Activated CD4-positive, alpha-beta T cell treated with anti-CD3 and anti-CD28 coated beads for 36 hours (primary cell): ENCODE measurements around the gene ETV6. TPM values are rescaled to one million over a fixed set of nuclear protein-coding genes. Genes with fewer than 3 reads are reported as not detected.

ENCODE experiments used
- ATAC-seq: fragments of 200-7000 bp; cut with Tn5 transposase; one replicate; pipeline ENCODE4 v1.10.0; 2021; ENCODE audit warnings: mild to moderate bottlenecking, moderate library complexity
- CTCF ChIA-PET: fragments of 350-600 bp; sonication (Branson Sonifier 250); formaldehyde crosslinking; loops from one replicate; lab custom pipeline; 2021; ENCODE audit warnings: antibody characterized with exemption; lab: Charles Lee
- POLR2A ChIA-PET: fragments of 350-600 bp; sonication (Branson Sonifier 250); formaldehyde crosslinking; loops from one replicate; lab custom pipeline; 2021; ENCODE audit warnings: antibody characterized with exemption, inconsistent platforms; lab: Charles Lee
- DNase-seq: peaks from one replicate; pipeline ENCODE4 v3.0.0-alpha.2; 2020
- H3K27ac Mint-ChIP-seq: one replicate; pipeline ENCODE4 v1.8.0; 2021; ENCODE audit warnings: mixed read lengths
- H3K27me3 Mint-ChIP-seq: one replicate; pipeline ENCODE4 v1.8.0; 2021; ENCODE audit warnings: mixed read lengths
- H3K36me3 Mint-ChIP-seq: one replicate; pipeline ENCODE4 v1.8.0; 2021; ENCODE audit warnings: low read depth, mixed read lengths
- H3K4me1 Mint-ChIP-seq: one replicate; pipeline ENCODE4 v1.8.0; 2021; ENCODE audit warnings: mixed read lengths
- H3K4me3 Mint-ChIP-seq: one replicate; pipeline ENCODE4 v1.8.0; 2021; ENCODE audit warnings: mild to moderate bottlenecking, moderate library complexity, mixed read lengths
- H3K9me3 Mint-ChIP-seq: one replicate; pipeline ENCODE4 v1.8.0; 2021; ENCODE audit warnings: low read depth, mixed read lengths
- intact Hi-C, 2 experiments: fragments of 100-400 bp; cut with DNase I in 1 of 2; cut with micrococcal nuclease in 1 of 2; formaldehyde crosslinking; loops; one replicate each; pipeline versions ENCODE4 v1.14.2 to v1.15.1; 2022 to 2024; cut with DNase I, micrococcal nuclease
- total RNA-seq, 2 experiments: library from RNA; stranded (reverse); gene quantifications; one replicate each; pipeline ENCODE4 v1.2.3, GENCODE V29; 2021

ETV6 gene
- total RNA-seq, 2 experiments from 2014 or later = 53.5 to 56.7 TPM

- CTCF ChIA-PET = no interaction called here
- DNase-seq = no peak
- intact Hi-C loops = no loop called here
- ATAC-seq = no peak
- Mint-ChIP-seq H3K9me3 (peaks cover 2% of the 10 kb centered on the region), H3K36me3 (peaks cover 29% of the 10 kb centered on the region), H3K27ac (peak overlapping the region; percentile 59), H3K4me1 (peaks cover 58% of the 10 kb centered on the region), H3K4me3 (no peak overlapping the region), H3K27me3 (no peaks in the 10 kb centered on the region)
- POLR2A ChIA-PET = no interaction called here
Observed at GRCh38 chr12:11704089-11704488, 54.6 kb downstream of the ETV6 start.

GRCh38 chr12:11705010-11705409, 55.5 kb downstream of the ETV6 start:
- Mint-ChIP-seq H3K36me3 (peaks cover 28% of the 10 kb centered on the region), H3K4me1 (peaks cover 61% of the 10 kb centered on the region), H3K4me3 (no peak overlapping the region), H3K9me3 (peaks cover 2% of the 10 kb centered on the region), H3K27me3 (no peaks in the 10 kb centered on the region), H3K27ac (no peak overlapping the region)
- ChIA-PET POLR2A (no interaction called here), CTCF (interaction anchor here (0.9 kb wide), 1 partner anchor 74 kb away, joined by 3 read pairs; no protein-coding TSS in a partner anchor)
- intact Hi-C loops = no loop called here
- DNase-seq = no peak
- no peak for ATAC-seq

DNA sequence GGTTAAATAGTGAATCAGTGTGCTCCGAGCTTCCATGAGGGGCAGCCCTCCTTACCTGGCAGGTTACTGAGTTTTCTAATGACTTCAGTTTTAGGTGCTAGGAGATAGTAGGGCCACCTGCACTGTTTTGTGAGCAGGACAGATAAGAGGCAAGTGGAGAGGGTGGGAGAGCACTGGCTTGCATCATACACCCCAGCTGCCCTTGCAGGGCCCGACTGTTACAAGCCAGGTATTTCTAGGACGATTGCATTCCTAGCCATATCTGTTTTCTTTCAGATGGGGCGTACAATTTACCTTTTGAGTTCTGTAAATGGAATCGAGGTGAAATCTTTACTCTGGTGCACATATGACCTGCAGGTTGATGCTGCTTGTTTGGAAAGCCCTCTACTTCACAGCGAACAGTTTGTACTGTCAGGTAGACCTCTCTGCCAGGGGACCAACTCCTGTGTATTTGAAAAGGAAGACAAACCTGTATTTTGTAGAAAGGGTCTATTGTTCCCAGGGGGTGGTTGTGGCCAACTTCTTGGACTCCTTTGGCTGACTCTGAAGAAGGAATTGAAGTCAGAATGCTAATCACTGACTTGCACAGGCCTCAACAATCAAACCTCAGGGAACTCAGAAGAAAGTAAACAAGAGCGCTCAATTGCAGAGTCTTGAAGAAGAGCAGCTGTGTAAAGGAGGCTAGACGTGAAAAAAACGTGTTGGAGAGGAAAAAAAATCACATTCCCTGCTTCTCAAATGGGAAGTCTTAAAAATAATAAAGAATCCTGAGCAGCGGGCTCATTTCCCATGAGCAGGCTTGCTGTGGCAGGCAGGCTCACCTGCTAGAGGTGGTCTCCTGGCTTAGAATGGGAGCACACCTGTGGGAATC, 57.3 kb downstream of the ETV6 start:
- intact Hi-C loops = no loop called here
- Mint-ChIP-seq H3K4me1 (peaks cover 66% of the 10 kb centered on the region), H3K9me3 (peaks cover 2% of the 10 kb centered on the region), H3K27me3 (no peaks in the 10 kb centered on the region), H3K36me3 (peaks cover 39% of the 10 kb centered on the region), H3K27ac (no peak overlapping the region), H3K4me3 (no peak overlapping the region)
- DNase-seq = no peak
- ChIA-PET CTCF (no interaction called here), POLR2A (no interaction called here)
- no peak for ATAC-seq

DNA sequence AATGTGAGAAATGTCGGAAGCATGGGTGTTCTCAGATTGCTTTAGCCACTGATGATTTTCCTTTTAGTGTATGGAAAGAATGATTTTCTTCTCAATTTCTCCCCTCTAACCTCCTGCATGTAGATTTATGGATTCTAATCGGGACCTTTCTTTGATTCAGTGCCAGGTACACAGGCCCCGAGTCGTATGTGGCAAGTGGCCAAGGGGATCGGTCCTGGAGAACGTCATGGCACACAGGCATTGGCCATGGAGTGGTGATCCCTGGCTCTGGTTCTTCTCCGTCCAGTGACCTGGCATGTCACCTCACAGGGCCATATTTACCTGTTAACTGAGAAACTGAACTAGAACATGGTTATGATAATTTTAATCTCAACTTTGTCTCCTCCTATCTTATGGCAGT, 58.1 kb downstream of the ETV6 start:
- ATAC-seq (no peak), DNase-seq (no peak)
- POLR2A ChIA-PET = no interaction called here
- Mint-ChIP-seq H3K36me3 (peaks cover 44% of the 10 kb centered on the region), H3K4me1 (peaks cover 66% of the 10 kb centered on the region), H3K27me3 (no peaks in the 10 kb centered on the region), H3K9me3 (peaks cover 2% of the 10 kb centered on the region), H3K27ac (peak overlapping the region; percentile 39), H3K4me3 (no peak overlapping the region)
- CTCF ChIA-PET = interaction anchor here (0.6 kb wide), 1 partner anchor 804 kb away, joined by 3 read pairs; no protein-coding TSS in a partner anchor
- intact Hi-C loops = no loop called here

DNA sequence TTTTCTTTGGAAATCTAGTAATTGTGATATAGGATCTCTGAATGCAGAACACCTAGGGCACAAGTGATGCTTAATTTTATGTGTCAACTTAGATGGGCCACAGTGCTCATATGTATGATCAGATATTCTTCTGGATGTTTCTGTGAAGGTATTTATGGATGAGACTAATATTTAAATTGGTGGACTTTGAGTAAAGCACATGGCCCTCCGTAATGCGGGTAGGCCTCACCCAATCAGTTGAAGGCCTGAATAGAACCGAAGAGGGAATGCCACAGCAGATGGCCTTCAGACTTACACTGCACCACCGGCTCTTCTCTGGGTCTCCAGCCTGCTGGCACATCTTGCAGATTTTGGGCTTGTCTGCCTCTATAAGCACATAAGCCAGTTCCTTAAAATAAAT, 60.0 kb downstream of the ETV6 start:
- intact Hi-C loops = no loop called here
- Mint-ChIP-seq H3K36me3 (peaks cover 44% of the 10 kb centered on the region), H3K27me3 (no peaks in the 10 kb centered on the region), H3K4me3 (no peak overlapping the region), H3K27ac (no peak overlapping the region), H3K9me3 (no peaks in the 10 kb centered on the region), H3K4me1 (peaks cover 69% of the 10 kb centered on the region)
- CTCF ChIA-PET = no interaction called here
- DNase-seq (no peak), ATAC-seq (no peak)
- POLR2A ChIA-PET = no interaction called here

GRCh38 chr12:11710431-11710830, 61.0 kb downstream of the ETV6 start:
- no peaks in the 10 kb centered on the region for H3K27me3 Mint-ChIP-seq
- no peak overlapping the region for H3K27ac Mint-ChIP-seq
- no peak overlapping the region for H3K4me3 Mint-ChIP-seq
- H3K9me3 Mint-ChIP-seq = no peaks in the 10 kb centered on the region
- ATAC-seq = no peak
- no peak for DNase-seq
- ChIA-PET POLR2A (no interaction called here), CTCF (interaction anchor here (0.9 kb wide), 1 partner anchor 325 kb away, joined by 4 read pairs; no protein-coding TSS in a partner anchor)
- H3K4me1 Mint-ChIP-seq = peaks cover 65% of the 10 kb centered on the region
- H3K36me3 Mint-ChIP-seq = peaks cover 45% of the 10 kb centered on the region
- intact Hi-C loops = loop anchor here in 1 of 2 experiments (5.0 kb wide), 3 partner anchors 57 to 297 kb away; no protein-coding TSS in a partner anchor

DNA sequence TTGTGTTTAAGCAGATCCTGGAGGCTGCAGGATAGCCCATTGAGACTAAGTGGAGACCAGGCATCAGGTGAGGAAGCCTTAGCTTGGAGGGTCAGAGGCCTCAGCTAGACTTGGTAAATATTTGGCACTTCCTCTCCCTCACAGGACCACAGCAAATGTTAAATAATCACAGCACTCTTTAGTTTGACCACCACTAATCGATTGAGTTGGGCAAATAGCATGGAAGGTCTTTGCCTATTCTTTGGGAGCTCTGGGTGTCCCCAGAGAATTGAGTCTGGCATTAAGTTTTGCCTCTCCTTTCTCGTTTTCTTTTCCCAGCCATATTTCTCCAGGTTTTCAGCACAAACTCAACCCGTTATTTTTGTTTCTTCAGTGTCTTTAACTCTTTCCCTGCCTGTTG, 61.4 kb downstream of the ETV6 start:
- Mint-ChIP-seq H3K4me3 (no peak overlapping the region), H3K9me3 (no peaks in the 10 kb centered on the region), H3K27ac (no peak overlapping the region), H3K27me3 (no peaks in the 10 kb centered on the region), H3K4me1 (peaks cover 70% of the 10 kb centered on the region), H3K36me3 (peaks cover 48% of the 10 kb centered on the region)
- CTCF ChIA-PET = interaction anchor here (0.9 kb wide), 1 partner anchor 325 kb away, joined by 4 read pairs; no protein-coding TSS in a partner anchor
- DNase-seq (no peak), ATAC-seq (no peak)
- intact Hi-C loops = loop anchor here in 1 of 2 experiments (5.0 kb wide), 3 partner anchors 56 to 296 kb away; no protein-coding TSS in a partner anchor
- POLR2A ChIA-PET = no interaction called here

DNA sequence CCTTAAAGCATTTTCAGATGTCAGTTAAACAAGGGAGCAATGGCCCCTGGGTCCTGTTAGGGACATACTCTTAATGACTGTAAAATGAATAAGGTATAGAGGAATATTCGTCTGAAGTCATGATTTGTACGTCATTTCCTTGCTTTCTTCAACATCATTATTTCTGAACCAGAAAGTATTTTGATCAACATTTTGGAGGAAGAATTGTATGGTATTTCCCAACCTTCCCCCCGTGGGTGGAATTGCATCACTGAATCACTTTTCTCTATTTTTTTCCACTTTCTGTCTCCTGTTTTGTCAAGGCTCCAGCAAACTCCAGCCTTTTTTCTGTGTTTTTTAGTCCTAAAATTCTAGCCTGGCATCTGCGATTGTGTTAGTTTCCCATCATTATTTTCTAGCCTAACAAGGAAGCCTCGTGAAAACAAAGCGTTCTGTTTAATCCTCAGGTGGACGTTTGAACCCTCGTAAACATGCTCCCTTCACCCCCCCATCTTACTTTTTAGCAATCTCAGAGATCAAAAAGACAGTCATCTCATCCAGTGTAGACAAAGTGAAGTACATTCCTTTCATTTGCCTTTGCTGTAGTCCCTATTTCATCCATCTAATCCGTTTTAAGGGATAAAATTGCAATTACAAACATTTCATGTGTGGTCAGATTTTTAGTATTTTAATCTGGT, 62.3 kb downstream of the ETV6 start:
- no peaks in the 10 kb centered on the region for H3K9me3 Mint-ChIP-seq
- ChIA-PET CTCF (no interaction called here), POLR2A (no interaction called here)
- peaks cover 55% of the 10 kb centered on the region for H3K36me3 Mint-ChIP-seq
- H3K4me1 Mint-ChIP-seq = peaks cover 76% of the 10 kb centered on the region
- peak overlapping the region; percentile 72 for H3K27ac Mint-ChIP-seq
- no peak overlapping the region for H3K4me3 Mint-ChIP-seq
- ATAC-seq (no peak), DNase-seq (no peak)
- H3K27me3 Mint-ChIP-seq = no peaks in the 10 kb centered on the region
- intact Hi-C loops = loop anchor here (2.0 to 5.0 kb wide), 4 partner anchors 55 to 296 kb away; no protein-coding TSS in a partner anchor

GRCh38 chr12:11712491-11712890, 63.0 kb downstream of the ETV6 start:
- peak overlapping the region; percentile 59 for H3K27ac Mint-ChIP-seq
- POLR2A ChIA-PET = no interaction called here
- peaks cover 57% of the 10 kb centered on the region for H3K36me3 Mint-ChIP-seq
- intact Hi-C loops = loop anchor here (2.0 to 5.0 kb wide), 4 partner anchors 54 to 295 kb away; no protein-coding TSS in a partner anchor
- DNase-seq (no peak), ATAC-seq (no peak)
- H3K9me3 Mint-ChIP-seq = no peaks in the 10 kb centered on the region
- no peaks in the 10 kb centered on the region for H3K27me3 Mint-ChIP-seq
- peaks cover 79% of the 10 kb centered on the region for H3K4me1 Mint-ChIP-seq
- H3K4me3 Mint-ChIP-seq = no peak overlapping the region
- CTCF ChIA-PET = no interaction called here

GRCh38 chr12:11713202-11713601, 63.7 kb downstream of the ETV6 start:
- DNase-seq = no peak
- intact Hi-C loops = loop anchor here (2.0 to 5.0 kb wide), 4 partner anchors 54 to 294 kb away; no protein-coding TSS in a partner anchor
- ChIA-PET POLR2A (interaction anchor here (0.7 to 0.9 kb wide), 3 partner anchors 13 to 65 kb away, joined by 3 to 4 read pairs (median 3); no protein-coding TSS in a partner anchor), CTCF (interaction anchor here (1.4 kb wide), 1 partner anchor 320 kb away, joined by 5 read pairs; no protein-coding TSS in a partner anchor)
- Mint-ChIP-seq H3K27ac (no peak overlapping the region), H3K9me3 (no peaks in the 10 kb centered on the region), H3K4me3 (no peak overlapping the region), H3K4me1 (peaks cover 80% of the 10 kb centered on the region), H3K36me3 (peaks cover 58% of the 10 kb centered on the region), H3K27me3 (no peaks in the 10 kb centered on the region)
- peak; percentile 74 for ATAC-seq

DNA sequence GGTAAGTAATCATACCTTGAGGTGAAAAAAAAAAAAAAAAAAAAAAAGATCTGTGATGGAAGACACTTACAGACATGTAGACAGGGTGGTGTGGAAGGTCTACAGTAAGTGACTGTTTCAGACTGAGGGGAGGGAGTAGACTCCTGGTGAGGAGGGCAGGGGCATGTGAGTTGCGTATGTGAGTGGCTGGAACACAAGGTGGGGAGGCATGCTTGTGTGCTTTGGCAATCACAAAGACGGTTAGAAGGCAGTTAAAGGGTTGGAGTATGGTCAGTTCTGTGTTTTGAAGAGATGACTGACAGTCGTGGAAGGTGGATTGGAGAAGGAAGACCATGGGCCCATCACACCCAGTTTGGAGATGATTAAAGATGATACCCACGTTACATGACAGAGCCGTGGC, 65.2 kb downstream of the ETV6 start:
- no peaks in the 10 kb centered on the region for H3K9me3 Mint-ChIP-seq
- intact Hi-C loops = loop anchor here in 1 of 2 experiments (5.0 kb wide), 3 partner anchors 53 to 293 kb away; no protein-coding TSS in a partner anchor
- CTCF ChIA-PET = no interaction called here
- POLR2A ChIA-PET = no interaction called here
- no peak overlapping the region for H3K4me3 Mint-ChIP-seq
- H3K4me1 Mint-ChIP-seq = peaks cover 82% of the 10 kb centered on the region
- no peak overlapping the region for H3K27ac Mint-ChIP-seq
- DNase-seq = no peak
- no peak for ATAC-seq
- H3K27me3 Mint-ChIP-seq = no peaks in the 10 kb centered on the region
- H3K36me3 Mint-ChIP-seq = peaks cover 62% of the 10 kb centered on the region
